ENCODE measurements around the gene TRAF3.

The TRAF3 gene

GRCh38 chr14:102778338-102779083 is 1.3 kb downstream of the TRAF3 start:
- no peak for DNase-seq (ENCODE audit: low spot score)

GRCh38 chr14:102779084-102779462 is 1.8 kb downstream of the TRAF3 start:
- DNase-seq (ENCODE audit: low spot score): no peak

- DNase-seq (ENCODE audit: low spot score): no peak
Measured at GRCh38 chr14:102779574-102780315, 2.5 kb downstream of the TRAF3 start.

- DNase-seq (ENCODE audit: low spot score): no peak
Measured at GRCh38 chr14:102781063-102781462, 3.8 kb downstream of the TRAF3 start.

GRCh38 chr14:102782974-102783373 is 5.7 kb downstream of the TRAF3 start:
- no peak for DNase-seq (ENCODE audit: low spot score)

- no peak for DNase-seq (ENCODE audit: low spot score)
Measured at GRCh38 chr14:102784892-102785594, 7.8 kb downstream of the TRAF3 start.

- no peak for DNase-seq (ENCODE audit: low spot score)
Measured at GRCh38 chr14:102785595-102785963, 8.3 kb downstream of the TRAF3 start.

GRCh38 chr14:102786768-102787167 is 9.5 kb downstream of the TRAF3 start:
- no peak for DNase-seq (ENCODE audit: low spot score)

GRCh38 chr14:102789349-102789748 is 12.1 kb downstream of the TRAF3 start:
- DNase-seq (ENCODE audit: low spot score): no peak

- DNase-seq (ENCODE audit: low spot score): no peak
Measured at GRCh38 chr14:102793531-102794328, 16.5 kb downstream of the TRAF3 start.

- DNase-seq (ENCODE audit: low spot score): peak; percentile 87
Measured at GRCh38 chr14:102795060-102795925, 18.0 kb downstream of the TRAF3 start.

- DNase-seq (ENCODE audit: low spot score): no peak
Measured at GRCh38 chr14:102796661-102797190, 19.5 kb downstream of the TRAF3 start.

GRCh38 chr14:102798926-102799325 is 21.7 kb downstream of the TRAF3 start:
- DNase-seq (ENCODE audit: low spot score): no peak

GRCh38 chr14:102799684-102800562 is 22.7 kb downstream of the TRAF3 start:
- DNase-seq (ENCODE audit: low spot score): peak; percentile 90

GRCh38 chr14:102802834-102803523 is 25.7 kb downstream of the TRAF3 start:
- no peak for DNase-seq (ENCODE audit: low spot score)

GRCh38 chr14:102804858-102805257 is 27.6 kb downstream of the TRAF3 start:
- no peak for DNase-seq (ENCODE audit: low spot score)

GRCh38 chr14:102805371-102805891 is 28.2 kb downstream of the TRAF3 start:
- DNase-seq (ENCODE audit: low spot score): peak; percentile 35

- no peak for DNase-seq (ENCODE audit: low spot score)
Measured at GRCh38 chr14:102805941-102806340, 28.7 kb downstream of the TRAF3 start.

GRCh38 chr14:102806447-102806846 is 29.2 kb downstream of the TRAF3 start:
- DNase-seq (ENCODE audit: low spot score): no peak
